Fibroblast of lung (primary cell): ENCODE results near the gene ASTN1.

ENCODE experiments used
- EZH2 ChIP-seq: IDR thresholded peaks from 2 replicates; pipeline ENCODE4 v1.5.1; 2012; ENCODE audit warnings: low read length, control low read depth, mild to moderate bottlenecking; ENCODE audit errors: missing control alignments
- TF ChIP-seq, protein P1 (sequence below), 2 donors: IDR thresholded peaks in 1 of 2; conservative IDR thresholded peaks in 1 of 2; 1 replicate in 1 of 2; 2 replicates in 1 of 2; pipeline ENCODE4 v1.5.1; 2011 to 2012; ENCODE audit warnings: low read length in 2 of 2, control low read depth in 1 of 2, inconsistent platforms in 1 of 2, low read depth in 1 of 2, mild to moderate bottlenecking in 1 of 2

- TF ChIP-seq, protein P1, sequence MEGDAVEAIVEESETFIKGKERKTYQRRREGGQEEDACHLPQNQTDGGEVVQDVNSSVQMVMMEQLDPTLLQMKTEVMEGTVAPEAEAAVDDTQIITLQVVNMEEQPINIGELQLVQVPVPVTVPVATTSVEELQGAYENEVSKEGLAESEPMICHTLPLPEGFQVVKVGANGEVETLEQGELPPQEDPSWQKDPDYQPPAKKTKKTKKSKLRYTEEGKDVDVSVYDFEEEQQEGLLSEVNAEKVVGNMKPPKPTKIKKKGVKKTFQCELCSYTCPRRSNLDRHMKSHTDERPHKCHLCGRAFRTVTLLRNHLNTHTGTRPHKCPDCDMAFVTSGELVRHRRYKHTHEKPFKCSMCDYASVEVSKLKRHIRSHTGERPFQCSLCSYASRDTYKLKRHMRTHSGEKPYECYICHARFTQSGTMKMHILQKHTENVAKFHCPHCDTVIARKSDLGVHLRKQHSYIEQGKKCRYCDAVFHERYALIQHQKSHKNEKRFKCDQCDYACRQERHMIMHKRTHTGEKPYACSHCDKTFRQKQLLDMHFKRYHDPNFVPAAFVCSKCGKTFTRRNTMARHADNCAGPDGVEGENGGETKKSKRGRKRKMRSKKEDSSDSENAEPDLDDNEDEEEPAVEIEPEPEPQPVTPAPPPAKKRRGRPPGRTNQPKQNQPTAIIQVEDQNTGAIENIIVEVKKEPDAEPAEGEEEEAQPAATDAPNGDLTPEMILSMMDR (conservative IDR thresholded peaks at IDR 0.05 in 1 of 2, IDR thresholded peaks at IDR 0.05 in 1 of 2; ENCODE audit: low read depth in 1 of 2, low read length in 2 of 2), result no peak
- TF ChIP-seq EZH2, result peak; percentile 69
Measured at GRCh38 chr1:177170756-177171535, 6.4 kb upstream of the ASTN1 start, which contains the start of gene BRINP2.
